SW 1271 (cell line): ENCODE data around the gene MYL4.
A peak's percentile ranks its signal among the peaks of the same experiment; 100 is the strongest.
"Not testable (repeated sequence)": the region's sequence is repeated elsewhere in the genome, so short reads cannot be mapped to it uniquely, and the experiment has no call there.

Source experiments
- DNase-seq, 2 experiments: peaks; one replicate each; lab custom pipeline; 2025; lab: John Stamatoyannopoulos, UW

The MYL4 gene

GRCh38 chr17:47221154-47221553 is 12.0 kb downstream of the MYL4 start:
- no peak for DNase-seq

DNA sequence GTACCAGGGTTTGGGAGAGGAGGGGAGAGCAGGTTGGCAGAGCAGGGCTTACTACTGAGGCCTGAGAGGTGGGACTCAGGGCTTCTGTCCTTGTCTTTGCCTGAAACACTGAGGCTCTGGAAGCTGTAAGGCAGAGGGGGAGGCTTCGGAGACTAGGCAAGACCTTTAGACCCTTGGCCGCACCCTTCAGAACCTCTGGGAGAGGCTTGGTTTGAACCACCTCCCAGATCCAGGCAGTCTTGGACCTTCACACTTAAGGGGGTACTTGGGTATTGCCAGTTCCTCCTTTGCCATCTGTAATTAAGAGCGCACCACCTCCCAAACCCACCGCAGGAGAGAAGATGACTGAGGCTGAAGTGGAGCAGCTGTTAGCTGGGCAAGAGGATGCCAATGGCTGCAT is 12.9 kb downstream of the MYL4 start:
- DNase-seq, result no peak

- peak in 1 of 2 experiments; percentile 54 for DNase-seq
Measured at GRCh38 chr17:47223007-47223406, 13.9 kb downstream of the MYL4 start.

- DNase-seq, result no peak
Measured at GRCh38 chr17:47223460-47223859, 14.3 kb downstream of the MYL4 start.

GRCh38 chr17:47224077-47224476 is 14.9 kb downstream of the MYL4 start:
- not testable (repeated sequence) for DNase-seq

GRCh38 chr17:47224966-47225365 is 15.8 kb downstream of the MYL4 start:
- DNase-seq, result no peak

DNA sequence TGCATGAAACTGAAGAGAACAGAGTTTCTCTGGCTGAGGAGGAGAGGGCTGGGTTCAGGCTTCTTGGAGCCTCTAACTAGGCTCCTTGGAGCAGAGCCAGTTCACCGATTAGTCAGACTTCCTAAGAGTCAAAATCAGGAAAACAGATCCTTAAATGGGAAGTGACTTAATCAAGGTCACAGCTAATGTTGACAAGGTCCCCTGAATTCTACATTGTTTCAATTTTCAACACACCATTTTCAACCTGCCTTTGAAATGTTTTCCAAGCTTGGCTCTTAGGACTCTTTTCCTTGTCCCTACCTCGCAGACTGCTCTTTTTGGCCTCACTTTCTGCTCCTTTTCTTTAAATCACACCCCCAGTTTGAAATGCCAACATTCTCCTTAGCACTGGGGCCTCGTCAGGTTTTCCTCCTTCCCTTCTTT is 16.3 kb downstream of the MYL4 start:
- peak; percentile 58 to 82 for DNase-seq

DNA sequence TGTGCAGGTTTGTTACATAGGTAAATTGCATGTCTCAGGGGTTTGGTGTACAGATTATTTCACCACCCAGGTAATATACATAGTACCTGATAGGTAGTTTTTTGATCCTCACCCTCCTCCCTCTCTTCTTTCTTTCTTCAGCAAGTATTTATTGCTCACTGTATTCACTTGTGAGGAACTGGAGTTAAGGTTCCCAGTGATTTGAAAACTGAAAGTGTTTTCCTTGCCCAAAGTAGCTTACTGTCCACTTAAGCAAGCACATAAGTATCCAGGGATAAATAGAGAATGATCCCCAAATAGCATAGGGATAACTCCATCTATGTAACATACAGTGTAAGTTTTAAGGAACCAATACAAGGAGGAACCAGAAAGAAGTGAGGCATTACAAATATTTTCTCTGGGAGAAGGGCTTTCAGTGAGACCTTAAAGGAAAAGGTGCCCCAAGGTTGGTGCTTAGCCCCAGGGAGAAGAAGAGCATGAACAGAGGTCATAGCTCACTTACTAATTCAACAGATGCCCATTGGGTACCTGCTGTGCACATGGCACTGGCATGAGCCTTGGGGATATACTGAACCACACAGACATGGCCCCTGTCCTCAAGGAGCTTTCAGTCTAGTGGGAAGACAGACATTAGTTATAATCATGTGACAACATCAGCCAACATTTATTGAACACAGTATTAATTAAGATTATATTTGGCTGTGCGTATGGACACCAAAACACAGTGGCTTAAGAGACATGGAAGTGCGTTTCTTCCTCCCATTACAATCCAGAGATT is 17.0 kb downstream of the MYL4 start:
- no peak for DNase-seq

GRCh38 chr17:47227862-47228261 is 18.7 kb downstream of the MYL4 start:
- no peak for DNase-seq

DNA sequence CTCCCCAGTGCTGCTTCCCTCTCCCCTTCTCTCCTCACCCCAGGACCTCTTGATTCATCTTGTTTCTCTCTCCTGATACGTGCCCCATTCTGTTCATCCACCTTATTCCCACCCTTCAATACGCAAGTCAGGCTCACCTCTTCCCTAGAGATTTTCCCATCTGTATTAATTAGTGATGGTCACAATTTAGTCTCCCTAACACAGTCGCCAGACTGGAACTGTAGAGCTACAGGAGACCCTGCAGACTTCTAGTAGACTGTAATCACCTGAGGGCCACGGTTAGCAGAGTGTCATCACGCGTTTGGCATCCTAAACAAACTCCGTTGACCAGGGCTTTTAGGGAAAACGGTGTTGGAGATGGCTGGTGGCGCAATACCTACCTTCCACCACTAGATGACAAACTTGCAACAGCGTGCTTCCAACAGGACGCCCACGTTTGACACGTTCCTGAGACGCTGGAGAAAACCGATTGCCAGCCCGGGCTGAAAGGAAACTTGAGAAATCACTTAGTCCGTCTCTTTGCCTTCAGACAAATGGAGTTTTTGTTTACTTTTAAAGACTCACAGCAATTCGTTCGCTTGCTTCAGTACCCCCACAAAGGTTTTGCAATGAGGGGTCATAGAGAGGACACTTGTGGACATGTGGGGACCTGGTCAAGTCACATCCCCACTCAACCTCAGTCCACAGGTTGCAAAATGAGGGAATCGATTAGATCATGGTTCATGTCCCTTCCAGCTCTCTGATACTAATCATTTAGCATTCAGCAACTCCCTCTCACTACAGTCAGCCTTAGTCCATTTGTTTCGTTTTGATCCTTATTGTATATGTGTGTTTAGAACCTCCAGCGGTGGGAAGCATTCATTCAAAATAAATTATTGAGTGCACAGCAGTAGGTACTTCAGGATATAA is 20.6 kb downstream of the MYL4 start:
- peak; percentile 65 to 88 for DNase-seq

DNA sequence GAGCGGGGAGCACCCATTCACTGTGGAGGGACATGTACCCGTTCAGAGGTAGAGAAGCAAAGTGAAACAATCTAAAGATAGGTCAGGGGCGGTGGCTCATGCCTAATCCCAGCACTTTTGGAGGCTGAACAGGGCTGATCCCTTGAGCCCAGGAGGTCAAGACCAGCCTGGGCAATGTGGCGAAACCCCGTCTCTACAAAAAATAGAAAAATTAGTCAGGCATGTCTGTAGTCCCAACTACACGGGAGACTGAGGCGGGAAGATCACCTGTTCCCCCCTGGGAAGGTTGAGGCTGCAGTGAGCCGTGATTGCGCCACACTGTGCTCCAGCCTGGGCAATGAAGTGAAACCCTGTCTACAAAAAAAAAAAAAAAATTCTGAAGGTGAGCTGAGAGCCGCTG is 21.7 kb downstream of the MYL4 start:
- no peak for DNase-seq

DNA sequence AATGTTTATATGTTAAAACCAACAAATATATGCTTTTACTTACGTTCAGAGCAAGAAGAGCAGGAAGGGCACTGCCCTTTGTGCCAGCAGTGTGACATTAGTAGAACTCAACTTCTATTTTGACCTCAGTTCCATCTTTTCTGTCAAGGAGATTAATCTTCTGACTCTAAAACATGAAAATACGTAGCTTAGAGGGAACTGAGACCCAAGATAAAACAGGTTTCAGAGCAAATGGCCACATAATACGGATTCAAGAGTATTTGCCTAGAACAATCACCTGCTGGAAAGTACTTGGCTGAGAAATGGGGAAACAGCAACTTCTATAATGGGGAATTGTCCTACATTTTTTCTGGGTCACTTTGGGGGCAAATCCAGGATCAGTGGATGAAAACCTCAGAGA is 22.2 kb downstream of the MYL4 start:
- no peak for DNase-seq

GRCh38 chr17:47231866-47232265 is 22.7 kb downstream of the MYL4 start:
- no peak for DNase-seq

- no peak for DNase-seq
Measured at GRCh38 chr17:47232465-47232864, 23.3 kb downstream of the MYL4 start.

DNA sequence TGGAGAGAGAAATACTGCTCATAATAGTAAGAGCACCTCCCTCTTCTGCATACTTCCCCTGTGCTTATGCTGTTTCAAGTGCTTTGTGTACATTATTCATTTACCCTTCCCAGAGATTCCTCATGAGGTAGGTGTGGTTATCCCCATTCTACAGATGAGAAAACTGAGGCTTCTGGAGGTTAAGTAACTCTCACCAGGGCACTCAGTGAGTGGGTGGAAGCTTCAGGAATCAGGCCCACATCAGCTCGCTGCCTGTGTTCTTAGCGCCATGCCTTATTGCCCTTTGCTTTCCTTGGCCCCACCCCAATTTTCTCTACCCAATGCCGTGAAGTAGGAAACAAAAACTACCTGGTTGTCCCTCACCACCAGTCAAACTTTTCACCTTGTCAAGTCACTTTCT is 26.4 kb downstream of the MYL4 start:
- no peak for DNase-seq

- DNase-seq, result no peak
Measured at GRCh38 chr17:47235923-47236322, 26.8 kb downstream of the MYL4 start.

- DNase-seq, result no peak
Measured at GRCh38 chr17:47237841-47238240, 28.7 kb downstream of the MYL4 start.

- no peak for DNase-seq
Measured at GRCh38 chr17:47238321-47239010, 29.3 kb downstream of the MYL4 start.

DNA sequence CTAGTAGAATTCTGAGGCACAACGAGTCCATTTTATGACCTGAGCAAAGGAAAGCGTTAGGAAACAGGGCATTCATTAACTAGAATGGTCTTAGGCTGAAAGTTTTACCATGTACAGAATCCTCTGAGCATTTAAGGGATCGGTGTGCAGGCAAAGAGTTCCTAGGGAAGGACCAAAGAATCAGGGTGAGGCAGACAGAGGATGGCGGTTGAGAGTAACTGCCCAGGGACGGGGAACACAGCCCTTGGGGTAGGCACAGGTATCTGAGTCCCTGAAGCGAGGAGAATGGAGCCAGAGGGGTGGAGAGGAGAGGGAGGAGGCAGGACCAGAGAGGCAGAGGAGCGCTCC is 30.4 kb downstream of the MYL4 start:
- no peak for DNase-seq

- peak; percentile 89 to 94 for DNase-seq
Measured at GRCh38 chr17:47239967-47240651, 31.0 kb downstream of the MYL4 start.

DNA sequence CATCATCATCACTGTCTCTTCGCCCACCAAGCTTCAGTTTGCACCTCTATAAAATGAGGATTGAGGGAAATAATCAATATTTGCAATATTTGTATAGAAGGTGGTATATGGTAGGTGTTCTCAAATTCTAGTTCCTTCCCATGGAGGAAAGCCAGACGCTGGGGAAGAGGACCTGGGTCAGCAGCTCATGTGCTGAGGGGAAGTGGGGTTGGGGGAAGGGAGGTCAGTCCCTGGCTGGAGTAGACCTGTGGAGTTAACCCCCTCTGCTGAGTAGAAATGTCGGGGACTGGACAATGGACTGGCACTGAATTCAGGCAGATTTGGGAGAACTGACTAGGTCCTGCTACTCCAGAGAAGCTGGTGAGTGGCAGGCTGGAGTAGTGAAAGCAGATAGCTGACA is 31.7 kb downstream of the MYL4 start:
- DNase-seq, result no peak

DNA sequence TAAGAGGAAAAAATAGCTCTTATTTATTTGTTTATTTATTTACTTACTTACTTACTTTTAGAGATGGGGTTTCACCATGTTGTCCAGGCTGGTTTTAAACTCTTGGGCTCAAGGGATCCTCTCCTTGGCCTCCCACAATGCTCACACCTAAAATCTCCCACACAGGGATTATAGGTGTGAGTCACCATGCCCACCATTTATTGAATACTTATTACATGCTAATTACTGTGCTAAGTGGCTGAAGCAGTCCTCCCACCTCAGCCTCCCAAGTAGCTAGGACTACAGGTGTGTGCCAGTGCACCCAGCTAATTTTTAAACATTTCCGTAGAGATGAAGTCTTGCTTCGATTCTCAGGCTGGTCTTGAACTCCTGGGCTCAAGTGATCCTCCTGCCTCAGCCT is 33.5 kb downstream of the MYL4 start:
- no peak for DNase-seq
